HepG2 (cell line): ENCODE measurements around the gene RBM14. TPM values are rescaled to one million over a fixed set of nuclear protein-coding genes. Genes with fewer than 3 reads are reported as not detected.

Experiments
- ATAC-seq: fragments of 200-7000 bp; cut with Tn5 transposase; 3 replicates; pipeline ENCODE4 v1.9.1; 2020; ENCODE audit warnings: mild to moderate bottlenecking, moderate library complexity
- BruUV-seq: library from RNA; stranded (reverse); fragments of 400-500 nt; replicated peaks from 2 replicates; lab custom pipeline; 2021; lab: Mats Ljungman, UMichigan
- CTCF ChIA-PET: fragments of 300-600 bp; formaldehyde crosslinking; extraction: SDS; loops from one replicate; lab custom pipeline; 2021; ENCODE audit warnings: low total read pairs, inconsistent platforms, low intra/inter-chr PET ratio; lab: Yijun Ruan, JAX
- POLR2A ChIA-PET: fragments of 350-600 bp; sonication (Branson Sonifier 250); formaldehyde crosslinking; loops from one replicate; lab custom pipeline; 2020; ENCODE audit warnings: antibody characterized with exemption, inconsistent platforms; lab: Yijun Ruan, JAX
- DNase-seq: peaks from one replicate; pipeline ENCODE4 v3.0.0-alpha.2; 2015; ENCODE audit warnings: low spot score
- FAIRE-seq: peaks from 3 replicates; lab custom pipeline; 2011; peaks lifted over from hg19 to GRCh38; lab: Jason Lieb, UNC
- H2AFZ ChIP-seq: one replicate; pipeline ENCODE4 v1.6.1; 2011; ENCODE audit warnings: low read length, inconsistent platforms
- H3K27ac ChIP-seq: fragments of 300-600 bp; 3 replicates; pipeline ENCODE4 v1.8.0; 2011; ENCODE audit warnings: mixed run types, mild to moderate bottlenecking, mixed read lengths, low read length, inconsistent platforms; ENCODE audit not compliant: insufficient read depth; ENCODE audit errors: extremely low read length
- H3K27me3 ChIP-seq, 2 experiments: fragments of 200-600 bp in 1 of 2; 2 replicates in 1 of 2; 3 replicates in 1 of 2; pipeline versions ENCODE4 v1.6.0 to v1.8.0; 2011; ENCODE audit warnings: low read length in 2 of 2, mild to moderate bottlenecking in 2 of 2, moderate library complexity in 2 of 2, inconsistent platforms in 1 of 2; ENCODE audit not compliant: insufficient read depth in 2 of 2, control insufficient read depth in 1 of 2
- H3K36me3 ChIP-seq, 2 experiments: fragments of 200-600 bp in 1 of 2; replicated peaks in 1 of 2; 2 replicates in 1 of 2; 3 replicates in 1 of 2; pipeline versions ENCODE4 v1.5.1 to v1.8.0; 2011; ENCODE audit warnings: low read length in 2 of 2, inconsistent platforms in 1 of 2; ENCODE audit not compliant: insufficient read depth in 2 of 2, control insufficient read depth in 1 of 2
- H3K4me1 ChIP-seq: 2 replicates; pipeline ENCODE4 v1.5.1; 2012; ENCODE audit warnings: low read length, inconsistent platforms; ENCODE audit not compliant: insufficient read depth
- H3K4me2 ChIP-seq: 2 replicates; pipeline ENCODE4 v1.6.0; 2011; ENCODE audit warnings: low read depth, low read length, inconsistent platforms
- H3K4me3 ChIP-seq, 3 experiments: fragments of 200-600 bp in 1 of 3; sonication (generic), shearing (Covaris generic) in 1 of 3; replicated peaks in 1 of 3; 2 replicates each; pipeline ENCODE4 v1.5.1; 2011 to 2016; ENCODE audit warnings: low read length in 3 of 3, inconsistent platforms in 2 of 3, low read depth in 2 of 3, mild to moderate bottlenecking in 2 of 3, control low read depth in 1 of 3, mixed read lengths in 1 of 3; ENCODE audit not compliant: insufficient read depth in 1 of 3
- H3K79me2 ChIP-seq: one replicate; pipeline ENCODE4 v1.6.1; 2011; ENCODE audit warnings: low read length, inconsistent platforms; ENCODE audit not compliant: insufficient read depth
- H3K9ac ChIP-seq: 2 replicates; pipeline ENCODE4 v1.6.0; 2011; ENCODE audit warnings: mild to moderate bottlenecking, low read depth, low read length, inconsistent platforms; ENCODE audit not compliant: insufficient read depth
- H3K9me3 ChIP-seq: 2 replicates; pipeline ENCODE4 v1.5.1; 2012; ENCODE audit warnings: mild to moderate bottlenecking, low read length
- H4K20me1 ChIP-seq: 2 replicates; pipeline ENCODE4 v1.6.0; 2011; ENCODE audit warnings: inconsistent platforms, mild to moderate bottlenecking, low read length, moderate library complexity; ENCODE audit not compliant: insufficient read depth
- BCL6 ChIP-seq: IDR thresholded peaks from 2 replicates; pipeline ENCODE4 v1.6.1; 2016; ENCODE audit warnings: missing genetic modification reagents, missing compliant biosample characterization
- GMEB1 ChIP-seq: sonication (generic); formaldehyde crosslinking; IDR thresholded peaks from 2 replicates; pipeline ENCODE4 v1.5.1; 2020; ENCODE audit warnings: missing genetic modification reagents, mild to moderate bottlenecking, borderline replicate concordance
- PHF5A ChIP-seq: IDR thresholded peaks from one replicate; pipeline ENCODE4 v1.6.1; 2018; ENCODE audit warnings: low read depth, missing genetic modification reagents; ENCODE audit not compliant: unreplicated experiment
- TAF1 ChIP-seq: sonication (generic); formaldehyde crosslinking; IDR thresholded peaks from 2 replicates; pipeline ENCODE4 v1.4.0; 2020; ENCODE audit warnings: missing genetic modification reagents
- ZFP36 ChIP-seq: fragments of 150-350 bp; IDR thresholded peaks from 2 replicates; pipeline ENCODE4 v1.6.1; 2018; ENCODE audit warnings: borderline replicate concordance, low read length, low read depth; ENCODE audit not compliant: partially characterized antibody
- ZNF17 ChIP-seq: sonication (generic); formaldehyde crosslinking; IDR thresholded peaks from 2 replicates; pipeline ENCODE4 v1.5.0; 2020; ENCODE audit warnings: mild to moderate bottlenecking, missing genetic modification reagents
- ZNF775 ChIP-seq: sonication (generic); formaldehyde crosslinking; IDR thresholded peaks from 2 replicates; pipeline ENCODE4 v1.4.0; 2020; ENCODE audit warnings: missing genetic modification reagents, mild to moderate bottlenecking, moderate library complexity, borderline replicate concordance
- WGBS: methylation state at CpG from one replicate; pipeline ENCODE4 v1.1.6; 2017; ENCODE audit warnings: low lambda C conversion rate; 5-methylcytosine and 5-hydroxymethylcytosine counted together
- in situ Hi-C: cut with HindIII; loops from 2 replicates; pipeline ENCODE4 v1.10.0; 2017; ENCODE audit warnings: low pct_unique_long_range_greater_than_20kb; ENCODE audit not compliant: extremely low pct_ligation_motif_present
- intact Hi-C: fragments of 100-400 bp; cut with micrococcal nuclease; formaldehyde crosslinking; loops from one replicate; pipeline ENCODE4 v1.10.0; 2022; ENCODE audit not compliant: unreplicated experiment
- polyA plus RNA-seq, 8 experiments: library from polyadenylated mRNA; depleted of rRNA in 3 of 8; stranded (reverse) in 7 of 8; unstranded in 1 of 8; fragments of >200 nt; fragmentation: Illumina TruSeq in 4 of 8; extraction: Trizol in 4 of 8; gene quantifications; 2 replicates each; pipeline versions ENCODE4 v1.2.1 to v1.2.3, GENCODE V29; 2011 to 2016; ENCODE audit warnings: low read depth in 4 of 8, missing spikeins in 1 of 8, mixed read lengths in 1 of 8; ENCODE audit not compliant: insufficient read depth in 1 of 8
- total RNA-seq, 5 experiments: library from RNA; depleted of rRNA; stranded (reverse); fragments of >200 nt; fragmentation: Illumina TruSeq; extraction: Trizol; gene quantifications; 2 replicates each; pipeline ENCODE4 v1.2.3, GENCODE V29; 2016; ENCODE audit warnings: low read depth in 1 of 5

RBM14 gene
- total and polyA plus RNA-seq, 2 of the 13 experiments (the other 11 are each of a cell fraction or from before 2014, with no cell fraction given) = 12.7 to 44.1 TPM

GRCh38 chr11:66598993-66599392, 17.4 kb upstream of the RBM14 start (continued):
- TF ChIP-seq ZNF775 (CRISPR knock-in tag) = no peak
- no peak for TF ChIP-seq TAF1 (CRISPR knock-in tag)
- no peak for TF ChIP-seq GMEB1 (CRISPR knock-in tag)
- TF ChIP-seq ZNF17 (CRISPR knock-in tag) = no peak
- TF ChIP-seq ZFP36 = no peak

GRCh38 chr11:66600219-66600618, 16.2 kb upstream of the RBM14 start:
- no peaks in the 10 kb centered on the region for H4K20me1 ChIP-seq
- H3K4me3 ChIP-seq = no peak overlapping the region
- no peak overlapping the region for H2AFZ ChIP-seq
- ATAC-seq = no peak
- H3K4me1 ChIP-seq = peaks cover 18% of the 10 kb centered on the region
- ChIA-PET POLR2A (interaction anchor here (1.5 kb wide), 1 partner anchor 16 kb away, joined by 7 read pairs; the partner anchor contains the start of gene RBM14), CTCF (no interaction called here)
- DNase-seq = no peak
- TF ChIP-seq PHF5A (CRISPR knock-in tag) (no peak), BCL6 (CRISPR knock-in tag) (no peak)
- in situ Hi-C loops = no loop called here
- no peak overlapping the region for H3K4me2 ChIP-seq
- no peaks in the 10 kb centered on the region for H3K79me2 ChIP-seq
- H3K9ac ChIP-seq = no peak overlapping the region
- H3K36me3 ChIP-seq = peaks cover 9 to 36% of the 10 kb centered on the region in 2 experiments
- H3K9me3 ChIP-seq = no peaks in the 10 kb centered on the region
- intact Hi-C loops = no loop called here
- no peak for FAIRE-seq
- WGBS = 95% methylated on average over 2 of the region's 2 CpGs
- H3K27ac ChIP-seq = no peak overlapping the region
- BruUV-seq = no TSS peak
- H3K27me3 ChIP-seq = no peaks in the 10 kb centered on the region
